T-helper 1 cell (primary cell): ENCODE results near the gene UBE2S.
A peak's percentile ranks its signal among the peaks of the same experiment; 100 is the strongest.

Experiments
- DNase-seq, 5 donors: peaks; one replicate each; pipeline ENCODE4 v3.0.0-alpha.2; 2012 to 2020

UBE2S gene

DNA sequence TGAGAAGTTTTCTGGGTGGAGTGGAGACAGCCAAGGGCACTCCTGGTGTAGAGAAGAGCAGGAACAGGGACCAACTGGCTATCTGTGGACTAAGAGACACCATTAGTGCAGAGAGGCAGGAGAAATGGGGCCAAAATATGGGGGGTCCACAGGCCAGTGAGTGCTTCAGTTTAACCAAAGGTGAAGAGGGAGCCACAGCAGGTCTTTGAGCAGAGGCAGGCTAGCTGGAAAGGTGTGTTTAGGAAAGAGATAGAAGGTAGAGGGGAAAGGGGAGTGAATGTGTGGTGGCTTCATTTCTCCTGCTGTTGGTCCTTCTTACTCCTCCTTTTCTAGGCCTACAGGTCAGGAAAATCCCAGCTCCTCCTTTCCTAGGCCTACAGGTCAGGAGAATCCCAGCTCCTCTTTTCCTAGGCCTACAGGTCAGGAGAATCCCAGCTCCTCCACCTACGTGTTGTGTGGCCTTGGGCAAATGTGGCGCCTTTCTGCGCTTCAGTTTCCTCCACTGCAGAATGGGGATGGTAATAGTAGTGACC is 25.0 kb downstream of the UBE2S start:
- no peak for DNase-seq

DNA sequence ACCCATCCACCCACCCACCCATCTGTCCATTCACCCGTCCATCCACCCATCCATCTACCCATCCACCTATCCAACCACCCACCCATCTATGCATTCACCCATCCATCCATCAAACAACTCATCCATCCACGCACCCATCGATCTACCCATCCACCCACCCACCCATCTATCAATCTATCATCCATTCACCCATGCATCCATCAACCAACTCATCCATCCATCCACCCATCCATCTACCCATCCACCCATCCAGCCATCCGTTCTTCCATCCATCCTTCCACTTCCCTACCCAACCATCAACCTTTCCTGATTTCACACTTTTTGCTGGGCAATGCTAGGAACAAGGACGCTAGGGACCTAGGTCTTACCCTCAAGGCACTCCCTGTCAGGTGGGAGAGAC is 25.6 kb downstream of the UBE2S start:
- DNase-seq: no peak

DNA sequence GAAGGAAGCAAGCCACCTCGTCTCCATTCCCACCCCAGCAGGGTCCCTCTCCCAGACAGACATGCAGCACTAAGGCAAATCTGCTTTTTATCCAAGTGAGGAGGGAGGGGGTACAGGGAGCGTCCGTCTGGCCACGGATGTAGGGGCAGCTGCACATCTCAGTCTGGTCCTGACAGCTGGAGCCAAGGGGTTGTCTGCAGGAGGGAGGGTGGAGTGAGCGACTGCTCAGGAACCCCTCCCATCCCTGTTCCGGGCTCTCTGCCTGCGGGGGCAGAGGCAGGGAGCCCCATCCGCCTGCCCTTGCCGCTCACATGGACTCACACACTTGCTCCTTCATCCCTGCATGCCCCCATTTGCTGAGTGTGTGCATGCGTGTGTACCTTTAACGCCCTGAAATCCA is 28.4 kb downstream of the UBE2S start:
- DNase-seq: no peak

DNA sequence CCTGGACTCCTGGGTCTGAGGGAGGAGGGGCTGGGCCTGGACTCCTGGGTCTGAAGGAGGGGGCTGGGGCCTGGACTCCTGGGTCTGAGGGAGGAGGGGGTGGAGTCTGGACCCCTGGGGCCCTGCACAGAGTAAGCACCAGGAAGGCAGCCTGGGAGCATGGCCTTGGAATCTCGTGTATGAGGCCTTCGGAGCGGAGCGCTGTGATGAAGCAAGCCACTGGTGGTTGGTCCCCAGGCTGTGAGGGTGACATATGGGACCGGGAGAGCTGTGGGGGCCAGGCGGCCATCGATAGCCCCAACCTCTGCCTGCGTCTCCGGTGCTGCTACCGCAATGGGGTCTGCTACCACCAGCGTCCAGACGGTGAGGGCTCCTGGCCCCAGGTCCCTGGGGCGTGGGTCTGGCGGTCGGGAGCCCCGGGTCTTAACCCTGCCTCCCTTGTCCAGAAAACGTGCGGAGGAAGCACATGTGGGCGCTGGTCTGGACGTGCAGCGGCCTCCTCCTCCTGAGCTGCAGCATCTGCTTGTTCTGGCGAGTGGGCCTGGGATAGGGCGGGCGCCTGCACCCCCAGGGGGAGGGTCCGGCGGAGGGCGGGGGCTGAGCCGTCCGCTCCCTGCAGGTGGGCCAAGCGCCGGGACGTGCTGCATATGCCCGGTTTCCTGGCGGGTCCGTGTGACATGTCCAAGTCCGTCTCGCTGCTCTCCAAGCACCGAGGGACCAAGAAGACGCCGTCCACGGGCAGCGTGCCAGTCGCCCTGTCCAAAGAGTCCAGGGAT is 30.0 kb downstream of the UBE2S start:
- DNase-seq: no peak

DNA sequence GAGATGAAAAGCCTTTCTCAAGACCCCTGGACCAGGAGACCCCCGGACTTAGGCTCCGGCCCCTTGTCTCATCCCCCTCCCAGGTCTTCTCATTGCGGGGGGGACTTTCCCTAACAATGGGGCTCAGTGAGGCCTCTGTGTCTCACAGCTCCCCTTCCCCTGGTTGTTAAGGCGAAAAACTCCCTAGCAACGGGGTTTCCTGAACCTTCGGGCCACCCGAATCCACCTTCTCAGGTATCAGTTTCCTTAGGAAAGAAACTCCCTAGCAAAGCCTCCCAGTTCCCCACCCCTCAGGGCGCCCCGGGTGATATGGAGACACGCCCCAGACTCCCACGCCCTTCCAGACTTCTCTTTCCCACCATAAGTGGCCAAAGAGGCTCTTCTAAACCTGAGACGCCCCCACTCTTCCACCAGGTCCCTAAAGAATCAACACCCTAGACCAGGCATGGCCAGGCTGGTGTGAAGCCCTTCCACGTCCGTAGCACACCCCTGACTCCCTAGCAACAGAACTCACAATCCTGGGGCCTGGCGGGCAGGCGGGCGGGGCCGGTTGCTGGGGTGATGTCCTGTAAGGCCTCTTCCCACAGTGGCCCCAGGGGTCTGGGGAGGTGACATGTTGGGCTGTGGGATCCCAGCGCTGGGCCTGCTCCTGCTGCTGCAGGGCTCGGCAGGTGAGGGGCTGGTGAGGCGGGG is 31.2 kb downstream of the UBE2S start, which contains the start of gene TMEM190:
TMEM190 (plus strand) TSS at position 586 of the 693 bp plus-strand sequence; CDS start at position 614, 28 bp downstream.
- DNase-seq: no peak

DNA sequence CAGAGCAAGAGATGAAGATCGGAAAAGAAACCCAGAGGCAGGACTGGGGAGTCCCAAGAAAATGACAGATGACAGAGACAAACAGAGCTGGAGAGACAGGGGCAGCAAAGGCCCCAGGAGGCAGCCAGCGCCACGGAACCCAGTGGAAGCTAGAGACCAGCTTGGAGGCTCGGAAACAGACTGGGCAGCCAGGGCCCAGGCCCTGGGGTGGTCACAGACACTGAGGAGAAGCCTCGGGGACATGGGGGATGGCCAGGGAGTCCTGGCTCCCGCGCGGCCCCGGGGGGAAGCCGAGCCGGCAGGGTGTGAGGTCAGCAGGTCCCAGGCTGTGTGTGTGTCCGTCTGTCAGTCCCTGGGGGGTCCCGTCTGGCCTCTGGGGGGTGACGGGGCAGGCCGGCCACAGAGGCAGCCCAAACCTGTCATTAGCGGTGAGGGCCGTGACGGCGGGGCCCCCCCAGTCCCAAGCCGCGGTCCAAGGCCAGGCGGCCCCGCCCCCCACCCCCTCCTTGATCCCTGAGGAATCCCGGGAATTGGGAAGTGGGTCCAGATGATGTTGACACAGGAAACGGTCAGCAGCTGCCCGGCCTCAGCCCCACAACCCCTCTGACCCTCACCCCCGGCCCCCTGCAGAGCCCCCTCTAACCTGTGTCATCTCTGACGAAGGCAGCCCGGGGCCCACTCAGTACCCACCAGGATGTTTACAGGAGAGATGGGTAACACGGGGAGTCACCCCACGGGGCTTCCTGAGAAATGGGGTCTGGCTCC is 33.4 kb downstream of the UBE2S start:
- no peak for DNase-seq

DNA sequence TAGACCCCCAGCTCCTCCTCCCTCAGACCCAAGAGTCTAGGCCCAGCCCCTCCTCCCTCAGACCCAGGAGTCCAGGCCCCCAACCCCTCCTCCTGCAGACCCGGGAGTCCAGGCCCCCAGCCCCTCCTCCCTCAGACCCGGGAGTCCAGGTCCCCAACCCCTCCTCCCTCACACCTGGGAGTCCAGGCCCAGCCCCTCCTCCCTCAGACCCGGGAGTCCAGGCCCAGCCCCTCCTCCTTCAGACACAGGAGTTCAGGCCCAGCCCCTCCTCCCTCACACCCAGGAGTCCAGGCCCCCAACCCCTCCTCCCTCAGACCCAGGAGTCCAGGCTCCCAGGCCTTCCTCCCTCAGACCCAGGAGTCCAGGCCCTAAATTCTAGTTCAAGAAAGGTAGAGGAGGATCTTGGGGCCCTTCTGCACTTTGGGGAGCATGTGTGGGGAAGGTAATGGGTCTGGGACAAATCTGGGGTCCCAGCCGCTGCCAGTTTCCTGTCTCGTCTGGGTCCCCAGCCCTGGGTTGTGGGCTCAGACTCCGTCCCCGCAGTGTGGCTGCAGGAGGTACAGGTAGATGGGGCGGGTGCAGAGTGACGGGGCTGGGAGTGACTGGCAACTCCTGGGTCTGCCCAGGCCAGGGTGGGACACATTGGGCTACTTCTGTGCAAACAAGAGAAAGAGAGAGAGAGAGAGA is 34.1 kb downstream of the UBE2S start:
- no peak for DNase-seq

DNA sequence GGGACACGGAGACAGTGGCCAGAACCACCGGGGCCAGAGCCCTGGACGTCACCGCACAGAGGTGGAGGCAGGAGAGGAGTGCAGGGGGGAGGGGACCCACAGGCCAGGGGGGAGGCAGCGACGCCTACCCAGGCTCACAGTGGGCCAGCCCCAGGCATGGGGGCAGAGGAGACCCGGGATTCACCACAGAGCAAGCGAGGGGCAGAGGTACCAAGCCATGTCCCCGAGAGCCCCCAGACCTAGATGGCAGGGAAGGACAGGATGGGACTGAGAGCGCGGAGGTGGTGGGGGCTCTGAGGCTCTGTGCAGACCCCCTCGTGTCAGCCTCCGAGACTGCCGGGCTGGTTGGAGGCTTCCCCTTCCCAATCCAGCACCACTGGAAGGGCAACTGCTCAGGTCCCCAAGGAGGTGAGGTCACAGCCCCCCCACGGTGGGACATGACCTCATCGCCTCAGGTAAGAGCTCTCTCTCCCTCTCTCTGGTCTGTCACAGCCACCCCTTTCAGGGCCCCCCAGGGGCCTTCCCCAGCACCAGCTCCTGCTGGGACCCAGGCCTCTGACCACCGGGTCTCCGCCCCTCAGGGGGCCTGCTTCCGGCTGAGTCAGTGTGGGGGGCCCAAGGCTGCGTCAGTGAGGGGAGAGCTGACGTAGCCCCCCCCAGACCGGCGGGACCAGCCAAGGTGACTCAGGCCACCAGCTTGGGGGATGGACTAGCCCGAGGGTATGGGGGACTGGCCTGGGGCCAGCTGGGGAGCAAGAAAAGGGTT is 35.1 kb downstream of the UBE2S start:
- DNase-seq: no peak

DNA sequence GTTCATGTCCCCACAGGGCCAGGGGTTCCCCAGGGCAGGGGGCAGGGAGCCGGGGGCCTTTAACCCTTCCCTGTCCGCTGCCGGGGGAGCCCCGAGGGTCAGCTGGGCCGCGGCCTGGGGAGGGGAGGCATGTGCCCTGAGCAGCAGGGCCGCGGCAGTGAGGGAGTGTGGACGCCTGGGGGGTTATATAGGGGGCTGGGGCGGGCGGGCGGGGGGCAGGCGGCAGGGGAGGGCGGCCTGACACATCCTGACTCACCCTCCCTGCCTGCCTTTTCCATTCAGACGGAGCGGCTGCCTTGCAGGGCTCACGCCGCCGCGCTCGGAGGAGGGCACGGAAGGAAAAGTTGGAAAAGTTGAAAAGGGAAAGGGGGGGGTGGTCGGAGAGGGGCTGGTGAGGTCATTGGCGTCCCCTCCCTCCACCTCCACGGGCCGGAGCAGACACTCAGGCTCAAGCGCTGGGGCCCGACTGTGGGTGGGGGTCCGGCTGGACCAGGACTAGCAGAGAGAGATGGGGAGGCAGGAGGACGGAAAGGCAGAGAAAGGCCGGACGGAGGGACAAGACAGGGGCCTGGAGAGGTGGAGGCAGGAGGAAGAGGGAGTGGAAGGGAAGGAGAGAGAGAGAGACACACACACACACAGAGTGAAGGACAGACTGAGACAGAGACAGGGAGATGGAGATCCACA is 37.1 kb downstream of the UBE2S start, which contains the start of gene IL11:
IL11 (minus strand) TSS at position 159 of the 684 bp plus-strand sequence; CDS start at position 6, 153 bp downstream.
- no peak for DNase-seq

DNA sequence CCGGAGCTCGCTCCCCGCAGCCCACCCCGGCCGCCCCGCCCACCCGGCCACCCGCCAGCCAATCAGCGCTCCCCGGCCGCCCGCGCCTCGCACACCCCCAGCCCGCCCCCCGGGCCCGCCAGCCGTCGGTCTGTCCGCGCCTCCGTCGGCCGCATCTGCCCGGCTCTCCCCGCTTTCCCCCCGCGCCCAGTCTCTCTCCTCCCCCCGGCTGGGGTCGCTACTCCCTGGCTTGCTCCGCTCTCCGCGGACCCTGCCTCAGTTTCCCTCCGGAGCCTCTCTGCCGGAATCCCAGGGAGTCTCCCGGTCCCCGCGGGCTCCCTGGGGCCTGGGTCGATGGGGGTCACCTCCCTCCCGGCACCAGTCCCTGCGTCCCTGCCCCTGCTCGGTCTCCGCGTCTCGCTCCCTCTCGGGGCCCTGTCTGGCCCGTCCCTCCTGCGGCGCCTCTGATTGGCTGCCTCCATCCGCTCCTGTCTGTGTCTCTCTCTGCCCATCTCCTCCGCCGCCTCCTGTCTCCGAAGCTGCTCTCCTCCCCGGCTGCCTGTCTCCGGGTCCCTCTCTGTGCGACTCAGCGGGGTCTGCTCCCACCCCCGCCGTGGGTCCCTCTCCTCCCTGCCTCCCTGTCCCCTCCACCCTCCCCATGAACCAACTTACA is 37.8 kb downstream of the UBE2S start:
- peak in 3 of 5 donors; percentile 21 to 27 (median 25) for DNase-seq

DNA sequence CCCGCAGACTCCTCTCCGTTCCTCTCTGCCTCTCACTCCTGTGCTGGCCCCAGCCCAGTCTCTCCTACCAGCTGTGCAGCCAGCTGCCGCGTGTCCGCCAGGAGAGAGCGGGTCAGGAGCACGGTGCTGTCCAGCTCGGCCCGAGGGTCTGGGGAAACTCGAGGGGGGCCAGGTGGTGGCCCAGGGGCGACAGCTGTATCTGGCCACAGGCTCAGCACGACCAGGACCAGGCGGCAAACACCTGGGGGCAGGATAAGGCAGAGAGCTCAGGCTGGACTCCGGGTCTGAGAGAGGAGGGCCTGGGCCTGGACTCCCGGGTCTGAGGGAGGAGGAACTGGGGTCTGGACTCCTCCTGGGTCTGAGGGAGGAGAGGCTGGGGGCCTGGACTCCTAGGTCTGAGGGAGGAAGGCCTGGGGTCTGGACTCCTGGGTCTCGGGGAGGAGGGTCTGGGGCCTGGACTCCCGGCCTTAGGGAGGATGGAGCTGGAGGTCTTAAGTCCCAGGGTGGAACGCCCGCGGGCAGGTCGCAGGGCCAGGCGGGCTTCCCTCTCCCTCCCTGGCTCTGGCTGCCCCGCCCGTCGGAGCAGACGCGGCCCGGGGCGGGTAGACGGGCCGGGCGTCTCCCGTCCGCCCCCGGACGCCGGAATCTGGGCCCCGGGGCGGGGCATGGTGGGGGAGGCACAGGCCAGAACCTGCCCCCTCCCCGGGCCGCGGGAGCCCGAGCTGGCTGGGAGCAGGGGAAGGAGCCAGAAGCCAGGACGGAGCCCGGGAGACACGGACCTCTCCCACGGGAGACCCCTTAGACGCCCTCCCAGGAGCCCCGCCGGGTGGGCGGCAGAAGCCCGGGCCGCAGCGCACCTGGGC is 38.7 kb downstream of the UBE2S start:
- DNase-seq: no peak

DNA sequence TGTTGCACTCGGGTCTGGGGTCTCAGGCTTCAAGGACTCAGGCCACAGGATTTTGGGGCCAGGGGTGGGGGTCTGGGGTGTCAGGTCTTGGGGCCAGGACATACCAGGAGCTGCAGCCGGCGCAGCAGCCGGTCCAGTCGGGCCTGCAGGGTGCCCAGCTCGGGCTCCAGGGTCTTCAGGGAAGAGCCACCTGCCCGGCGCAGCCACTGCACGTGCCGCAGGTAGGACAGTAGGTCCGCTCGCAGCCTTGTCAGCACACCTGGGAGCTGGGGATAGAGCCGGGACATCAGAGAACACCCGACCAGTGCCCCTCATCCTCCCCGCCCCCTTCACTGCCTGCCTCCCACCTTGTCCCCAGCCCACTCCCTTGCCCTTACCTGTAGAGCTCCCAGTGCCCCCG is 39.5 kb downstream of the UBE2S start:
- DNase-seq: no peak

DNA sequence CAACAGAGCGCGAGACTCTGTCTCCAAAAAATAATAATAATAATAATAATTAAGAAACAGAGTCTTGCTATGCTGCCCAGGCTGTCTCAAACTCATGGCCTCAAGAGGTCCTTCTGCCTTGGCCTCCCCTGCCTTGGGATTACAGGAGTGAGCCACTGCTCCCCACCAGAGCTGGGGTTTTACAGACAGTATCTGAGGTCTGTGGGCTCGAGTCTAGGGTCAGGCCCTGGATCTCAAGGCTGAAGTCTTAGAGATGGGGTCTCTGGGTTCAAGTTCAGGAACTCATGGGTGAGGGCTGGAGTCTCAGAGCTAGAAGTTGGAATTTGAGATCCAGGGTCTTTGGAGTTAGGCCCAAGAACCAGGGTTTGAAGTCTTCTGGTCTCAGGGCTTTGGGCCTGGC is 40.8 kb downstream of the UBE2S start:
- DNase-seq: no peak

DNA sequence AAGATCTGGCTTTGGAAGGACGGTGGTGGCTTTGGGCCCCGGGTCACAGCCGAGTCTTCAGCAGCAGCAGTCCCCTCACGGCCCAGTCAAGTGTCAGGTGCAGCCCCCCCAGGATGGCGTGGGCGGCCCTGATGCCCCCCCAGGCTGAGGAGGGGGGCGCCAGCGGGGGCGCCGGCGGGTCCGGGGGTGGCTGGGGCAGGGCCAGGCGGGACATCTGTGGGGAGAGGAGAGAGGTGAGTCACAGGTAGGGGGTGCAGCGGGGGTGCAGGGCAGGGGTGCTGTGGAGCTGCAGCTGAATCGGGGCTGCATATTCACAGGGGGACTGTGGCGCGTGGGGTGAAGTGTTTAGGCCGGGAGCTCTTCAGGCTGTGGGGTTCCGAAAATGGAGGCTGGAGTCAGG is 41.6 kb downstream of the UBE2S start:
- no peak for DNase-seq

DNA sequence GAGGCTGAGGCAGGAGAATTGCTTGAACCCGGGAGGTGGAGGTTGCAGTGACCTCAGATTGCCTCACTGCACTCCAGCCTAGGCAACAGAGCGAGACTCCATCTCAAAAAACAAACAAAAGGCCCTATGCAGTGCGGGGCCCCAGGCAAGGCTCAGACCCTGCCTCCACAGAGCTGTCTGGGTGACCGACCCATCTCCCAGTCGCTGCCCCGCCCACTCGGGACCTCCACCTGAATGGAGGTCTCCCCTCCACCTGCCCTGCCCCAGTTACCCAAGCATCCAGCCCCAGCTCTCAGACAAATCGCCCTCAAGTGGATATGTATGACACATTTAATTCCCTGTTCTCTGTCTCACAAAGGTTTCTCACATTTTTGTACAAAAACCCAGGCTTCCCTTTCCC is 42.3 kb downstream of the UBE2S start:
- DNase-seq: no peak

DNA sequence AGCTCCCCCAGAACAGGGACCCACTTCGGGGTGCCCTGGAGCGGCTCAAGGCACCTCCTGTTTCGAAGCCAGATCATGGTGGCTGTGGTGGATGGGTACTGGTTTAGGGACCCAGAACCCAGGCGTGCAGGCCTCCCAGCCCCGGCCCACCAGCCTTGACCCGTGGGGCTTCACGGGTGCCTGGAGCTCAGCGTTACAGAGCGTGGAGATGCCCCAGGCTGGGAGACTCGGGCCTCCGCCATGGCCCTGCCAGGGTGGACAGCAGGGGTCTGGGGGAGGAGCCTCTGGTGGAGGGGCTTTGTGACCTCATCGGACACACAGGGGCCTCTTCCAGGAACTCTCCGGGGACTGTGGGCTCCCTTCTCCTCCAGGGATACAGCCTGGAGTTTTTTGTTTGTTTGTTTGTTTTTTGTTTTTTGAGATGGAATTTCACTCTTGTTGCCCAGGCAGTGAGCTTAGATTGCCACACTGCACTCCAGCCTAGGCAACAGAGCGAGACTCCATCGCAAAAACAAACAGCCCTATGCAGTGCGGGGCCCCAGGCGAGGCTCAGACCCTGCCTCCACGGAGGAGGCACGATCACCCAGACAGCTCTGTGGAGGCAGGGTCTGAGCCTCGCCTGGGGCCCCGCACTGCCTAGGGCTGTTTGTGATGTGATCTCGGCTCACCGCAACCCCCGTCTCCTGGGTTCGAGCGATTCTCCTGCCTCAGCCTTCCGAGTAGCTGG is 44.4 kb downstream of the UBE2S start, which contains the start of gene GARIN5B:
GARIN5B (minus strand) TSS at position 271 of the 727 bp plus-strand sequence; CDS start at position 77, 194 bp downstream.
- no peak for DNase-seq

DNA sequence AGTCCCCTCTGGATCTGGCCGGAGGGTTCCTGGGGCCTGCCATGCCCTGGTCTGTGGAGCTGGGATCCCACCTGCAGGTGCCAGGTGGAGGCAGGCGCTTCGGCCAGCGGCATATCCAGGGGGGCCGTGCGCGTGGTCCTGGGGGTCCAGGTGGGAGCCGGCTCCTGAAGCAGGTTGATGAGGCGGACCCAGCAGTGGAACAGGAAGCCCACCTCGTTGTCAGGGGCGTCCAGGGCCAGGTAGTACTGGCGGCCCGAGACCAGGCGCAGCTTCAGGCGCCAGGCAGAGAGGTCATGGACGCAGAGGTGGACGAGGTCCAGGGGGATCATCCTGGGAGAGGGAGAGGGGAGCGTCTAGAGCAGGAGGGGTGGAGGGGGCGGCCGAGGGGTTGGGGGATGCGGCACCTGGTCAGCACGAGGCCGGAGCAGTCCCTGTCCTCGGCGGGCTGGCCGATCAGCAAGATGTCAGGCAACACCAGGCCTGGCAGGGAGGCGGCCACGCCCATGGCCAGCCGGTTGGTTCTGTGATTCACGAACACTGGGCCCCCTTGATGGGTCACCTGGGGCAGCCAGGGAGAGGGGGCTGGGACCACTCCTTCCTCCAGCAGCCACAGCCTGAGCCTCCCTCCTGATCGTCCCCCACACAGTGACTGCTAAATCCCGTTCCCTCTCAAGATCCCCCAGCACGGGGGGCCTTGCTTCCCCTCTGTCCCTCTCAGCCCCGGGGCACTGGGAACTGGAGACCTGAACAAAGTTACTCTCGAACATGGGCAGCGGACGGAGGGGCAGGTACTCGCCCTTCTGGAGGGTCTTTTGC is 45.2 kb downstream of the UBE2S start:
- no peak for DNase-seq

DNA sequence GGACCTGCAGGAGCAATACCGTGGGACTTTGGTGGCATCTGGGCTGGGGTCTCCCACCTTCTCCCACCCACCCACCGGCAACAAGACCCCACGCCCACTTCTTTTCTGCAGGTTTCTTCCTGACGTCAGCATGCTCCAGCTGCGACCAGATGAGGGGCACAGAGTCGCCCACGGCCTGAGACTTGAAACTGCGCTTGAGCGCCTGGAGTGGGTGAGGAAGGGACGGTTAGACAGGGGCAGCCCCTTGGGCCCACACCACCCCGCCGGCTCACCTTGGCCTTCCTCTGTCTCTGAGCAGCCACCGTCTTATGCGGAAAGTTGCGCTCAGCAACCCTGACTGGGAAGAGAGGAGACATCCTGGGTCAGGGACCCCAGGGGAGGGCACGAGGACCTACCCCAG is 46.7 kb downstream of the UBE2S start:
- DNase-seq: no peak
